Suppressor macrophage (primary cell): ENCODE measurements around the gene TLE6.
A peak's percentile ranks its signal among the peaks of the same experiment; 100 is the strongest.
"Not testable (repeated sequence)": the region's sequence is repeated elsewhere in the genome, so short reads cannot be mapped to it uniquely, and the experiment has no call there.

Experiments used
- DNase-seq, 4 experiments: peaks; one replicate each; pipeline ENCODE4 v3.0.0-alpha.2; 2020 to 2022

TLE6 gene

GRCh38 chr19:3005345-3005744 is 28.0 kb downstream of the TLE6 start:
- no peak for DNase-seq

- no peak for DNase-seq
These were observed 28.9 kb downstream of the TLE6 start for GRCh38 chr19:3006075-3006767.

GRCh38 chr19:3007975-3008374 is 30.6 kb downstream of the TLE6 start:
- no peak for DNase-seq

GRCh38 chr19:3008994-3009393 is 31.6 kb downstream of the TLE6 start:
- DNase-seq: no peak

- no peak for DNase-seq
These were observed 33.5 kb downstream of the TLE6 start for GRCh38 chr19:3010871-3011270.

GRCh38 chr19:3012059-3012458 is 34.7 kb downstream of the TLE6 start:
- not testable (repeated sequence) for DNase-seq

GRCh38 chr19:3012621-3013262 is 35.4 kb downstream of the TLE6 start:
- DNase-seq: no peak

GRCh38 chr19:3013263-3013725 is 35.9 kb downstream of the TLE6 start:
- no peak for DNase-seq

GRCh38 chr19:3014135-3014534 is 36.8 kb downstream of the TLE6 start:
- DNase-seq: no peak

- DNase-seq: no peak
These were observed 38.0 kb downstream of the TLE6 start for GRCh38 chr19:3015126-3016057.

GRCh38 chr19:3017923-3018322 is 40.6 kb downstream of the TLE6 start:
- DNase-seq: no peak

GRCh38 chr19:3019211-3019854 is 42.0 kb downstream of the TLE6 start:
- no peak for DNase-seq

- DNase-seq: no peak
These were observed 43.1 kb downstream of the TLE6 start for GRCh38 chr19:3020321-3020960.

- DNase-seq: peak in 1 of 4 experiments; percentile 25
These were observed 47.1 kb downstream of the TLE6 start for GRCh38 chr19:3024509-3024869.

GRCh38 chr19:3024870-3025548 is 47.6 kb downstream of the TLE6 start:
- no peak for DNase-seq

GRCh38 chr19:3025549-3025886 is 48.2 kb downstream of the TLE6 start:
- DNase-seq: no peak

GRCh38 chr19:3026768-3027167 is 49.4 kb downstream of the TLE6 start:
- no peak for DNase-seq

GRCh38 chr19:3027292-3027691 is 49.9 kb downstream of the TLE6 start:
- DNase-seq: no peak

GRCh38 chr19:3027981-3028304 is 50.6 kb downstream of the TLE6 start:
- no peak for DNase-seq

- peak in 1 of 4 experiments; percentile 14 for DNase-seq
These were observed 51.1 kb downstream of the TLE6 start for GRCh38 chr19:3028305-3029064.
